GM12878 (cell line): Measurements from ENCODE around the gene CTDSP1. TPM values are rescaled to one million over a fixed set of nuclear protein-coding genes. Genes with fewer than 3 reads are reported as not detected.

ENCODE experiments used
- ATAC-seq: fragments of 200-7000 bp; cut with Tn5 transposase; 3 replicates; pipeline ENCODE4 v1.9.1; 2020; ENCODE audit warnings: mild to moderate bottlenecking, moderate library complexity
- BruUV-seq: library from RNA; stranded (reverse); fragments of 400-500 nt; replicated peaks from 2 replicates; lab custom pipeline; 2021; lab: Mats Ljungman, UMichigan
- CTCF ChIA-PET: fragments of 300-600 bp; sonication (Branson Sonifier 250); formaldehyde crosslinking; extraction: SDS; loops from one replicate; lab custom pipeline; 2021; ENCODE audit warnings: inconsistent platforms; lab: Yijun Ruan, JAX
- POLR2A ChIA-PET: fragments of 350-600 bp; formaldehyde crosslinking; extraction: SDS; loops from one replicate; lab custom pipeline; 2021; ENCODE audit warnings: inconsistent platforms; lab: Charles Lee
- RAD21 ChIA-PET: fragments of 300-600 bp; sonication (Branson Sonifier 250); formaldehyde crosslinking; loops from one replicate; lab custom pipeline; 2023; ENCODE audit warnings: antibody characterized with exemption; ENCODE audit not compliant: unreplicated experiment; lab: Charles Lee
- SMC1A ChIA-PET: fragments of 300-600 bp; sonication (Branson Sonifier 250); formaldehyde crosslinking; loops from one replicate; lab custom pipeline; 2023; ENCODE audit not compliant: unreplicated experiment, uncharacterized antibody; lab: Charles Lee
- DNase-seq: peaks from one replicate; pipeline ENCODE4 v3.0.0-alpha.2; 2011; ENCODE audit warnings: low read depth, low spot score
- FAIRE-seq: peaks from 3 replicates; lab custom pipeline; 2011; peaks lifted over from hg19 to GRCh38; lab: Jason Lieb, UNC
- H2AFZ ChIP-seq: 2 replicates; pipeline ENCODE4 v1.6.0; 2011; ENCODE audit warnings: low read depth, low read length, control low read depth; ENCODE audit not compliant: control insufficient read depth
- H3K27ac ChIP-seq: 2 replicates; pipeline ENCODE4 v1.5.1; 2011; ENCODE audit warnings: control low read depth; ENCODE audit not compliant: control insufficient read depth, insufficient read depth
- H3K27me3 ChIP-seq, 2 experiments: replicated peaks in 1 of 2; 2 replicates each; pipeline versions ENCODE4 v1.6.0 to v1.6.1; 2011; ENCODE audit warnings: low read length in 1 of 2; ENCODE audit not compliant: control insufficient read depth in 2 of 2, insufficient read depth in 2 of 2
- H3K36me3 ChIP-seq, 2 experiments: 2 replicates each; pipeline ENCODE4 v1.5.1; 2011; ENCODE audit warnings: low read length in 1 of 2; ENCODE audit not compliant: control insufficient read depth in 2 of 2, insufficient read depth in 2 of 2
- H3K4me1 ChIP-seq: 2 replicates; pipeline ENCODE4 v1.6.1; 2011; ENCODE audit warnings: mild to moderate bottlenecking, low read length, moderate library complexity, mixed read lengths; ENCODE audit not compliant: control insufficient read depth, insufficient read depth
- H3K4me2 ChIP-seq: 2 replicates; pipeline ENCODE4 v1.6.0; 2011; ENCODE audit warnings: control low read depth; ENCODE audit not compliant: control insufficient read depth, insufficient read depth
- H3K4me3 ChIP-seq: fragments of 200-600 bp; sonication (generic); 2 replicates; pipeline ENCODE4 v1.5.1; 2016
- H3K79me2 ChIP-seq: 2 replicates; pipeline ENCODE4 v1.6.0; 2011; ENCODE audit warnings: low read length; ENCODE audit not compliant: control insufficient read depth, insufficient read depth
- H3K9ac ChIP-seq: 2 replicates; pipeline ENCODE4 v1.8.0; 2011; ENCODE audit warnings: low read length, control low read depth, mixed read lengths; ENCODE audit not compliant: control insufficient read depth, insufficient read depth
- H3K9me3 ChIP-seq: replicated peaks from 3 replicates; pipeline ENCODE4 v1.5.1; 2011; ENCODE audit warnings: mild to moderate bottlenecking, low read length; ENCODE audit not compliant: control insufficient read depth, insufficient read depth
- H4K20me1 ChIP-seq: 2 replicates; pipeline ENCODE4 v1.6.0; 2011; ENCODE audit not compliant: control insufficient read depth, insufficient read depth
- ASH2L ChIP-seq: fragments of 300-600, 200-600 bp; sonication (generic); IDR thresholded peaks from 2 replicates; pipeline ENCODE4 v1.6.1; 2017; ENCODE audit warnings: low read depth, mild to moderate bottlenecking, borderline replicate concordance
- CEBPB ChIP-seq, 2 experiments: fragments of 150-350 bp in 1 of 2; IDR thresholded peaks; 2 replicates each; pipeline ENCODE4 v1.6.1; 2012 to 2014; ENCODE audit warnings: low read depth in 2 of 2, low read length in 2 of 2, borderline replicate concordance in 1 of 2, inconsistent platforms in 1 of 2
- E2F4 ChIP-seq: IDR thresholded peaks from 2 replicates; pipeline ENCODE4 v1.6.1; 2012; ENCODE audit warnings: low read depth, low read length, improper control_type of control experiment
- EZH2 ChIP-seq: IDR thresholded peaks from 2 replicates; pipeline ENCODE4 v1.6.1; 2012; ENCODE audit warnings: low read depth, mild to moderate bottlenecking, control low read depth, inconsistent platforms, low read length, borderline replicate concordance; ENCODE audit not compliant: control insufficient read depth
- HDGF ChIP-seq: fragments of 450-650 bp; IDR thresholded peaks from 2 replicates; pipeline ENCODE4 v1.6.1; 2016; ENCODE audit warnings: antibody characterized with exemption
- KAT2A ChIP-seq: conservative IDR thresholded peaks from 2 replicates; pipeline ENCODE4 v1.6.1; 2011; ENCODE audit warnings: low read depth, low read length; ENCODE audit not compliant: control insufficient read depth
- RFX5 ChIP-seq: IDR thresholded peaks from 2 replicates; pipeline ENCODE4 v1.6.1; 2011; ENCODE audit warnings: low read depth, low read length, improper control_type of control experiment
- SMAD1 ChIP-seq: fragments of 450-650 bp; IDR thresholded peaks from 2 replicates; pipeline ENCODE4 v1.6.1; 2018; ENCODE audit warnings: mild to moderate bottlenecking, low read depth; ENCODE audit not compliant: partially characterized antibody
- SREBF1 ChIP-seq: IDR thresholded peaks from 2 replicates; pipeline ENCODE4 v1.6.1; 2012; ENCODE audit warnings: mild to moderate bottlenecking, low read length
- WRNIP1 ChIP-seq: IDR thresholded peaks from 2 replicates; pipeline ENCODE4 v1.6.1; 2011; ENCODE audit warnings: low read depth, low read length, improper control_type of control experiment, borderline replicate concordance
- ZNF217 ChIP-seq: fragments of 450-650 bp; IDR thresholded peaks from 2 replicates; pipeline ENCODE4 v1.6.1; 2017; ENCODE audit warnings: antibody characterized with exemption, mild to moderate bottlenecking
- ZNF384 ChIP-seq: IDR thresholded peaks from 2 replicates; pipeline ENCODE4 v1.6.1; 2012; ENCODE audit warnings: low read depth, mild to moderate bottlenecking, low read length, improper control_type of control experiment, borderline replicate concordance
- WGBS: methylation state at CpG from one replicate; pipeline ENCODE4 v1.1.6; 2016; ENCODE audit warnings: low lambda C conversion rate; ENCODE audit not compliant: insufficient replicate concordance, insufficient coverage; ENCODE audit errors: missing lambda C conversion rate; 5-methylcytosine and 5-hydroxymethylcytosine counted together
- in situ Hi-C: fragments of 300-500 bp; cut with MboI; formaldehyde crosslinking; loops from 9 replicates; pipeline ENCODE4 v1.14.3; 2018; ENCODE audit warnings: mixed read lengths
- intact Hi-C: fragments of 100-400 bp; cut with micrococcal nuclease; formaldehyde crosslinking; loops from one replicate; pipeline ENCODE4 v1.14.2; 2022; ENCODE audit not compliant: unreplicated experiment
- polyA plus RNA-seq, 11 experiments: library from polyadenylated mRNA; depleted of rRNA in 4 of 11; unstranded in 6 of 11; stranded (reverse) in 5 of 11; fragments of >200 nt; fragmentation: Nextera tagmentation in 4 of 11; fragmentation: Illumina TruSeq in 1 of 11; extraction: Ambion mirVana in 4 of 11; extraction: Trizol in 1 of 11; gene quantifications; 1 replicate in 1 of 11; 2 replicates in 10 of 11; pipeline versions ENCODE4 v1.2.1 to v1.2.3, GENCODE V29; 2011 to 2016; ENCODE audit warnings: inconsistent platforms in 2 of 11, missing spikeins in 2 of 11, low read depth in 1 of 11
- total RNA-seq, 4 experiments: library from RNA; depleted of rRNA in 3 of 4; stranded (reverse); fragments of >200 nt in 3 of 4; fragmentation: Illumina TruSeq in 1 of 4; extraction: Trizol in 1 of 4; gene quantifications; 2 replicates each; pipeline versions ENCODE4 v1.2.1 to v1.2.3, GENCODE V29; 2013 to 2021
- TF ChIP-seq, protein P1 (sequence below): fragments of 450-650 bp; IDR thresholded peaks from 2 replicates; pipeline ENCODE4 v1.6.1; 2017; ENCODE audit warnings: borderline replicate concordance
- TF ChIP-seq, protein P2 (sequence below): fragments of 450-650 bp; IDR thresholded peaks from 2 replicates; pipeline ENCODE4 v1.6.1; 2018; ENCODE audit warnings: mild to moderate bottlenecking, low read depth, moderate library complexity; ENCODE audit not compliant: partially characterized antibody

CTDSP1 gene
- total and polyA plus RNA-seq, 10 of the 15 experiments (the other 5 are each of a cell fraction or from before 2014, with no cell fraction given), result 3.0 to 75.9 (median 34.4) TPM

- Histone ChIP-seq H3K27ac (no peak overlapping the region), H3K4me1 (no peaks in the 10 kb centered on the region), H3K79me2 (no peaks in the 10 kb centered on the region), H4K20me1 (no peaks in the 10 kb centered on the region), H2AFZ (peak overlapping the region; percentile 28), H3K4me2 (peak overlapping the region; percentile 20), H3K4me3 (no peak overlapping the region), H3K27me3 (no peaks in the 10 kb centered on the region; a peak in 2 of 4 replicates), H3K9ac (no peak overlapping the region), H3K36me3 (no peaks in the 10 kb centered on the region), H3K9me3 (no peaks in the 10 kb centered on the region)
- CTCF ChIA-PET, result no interaction called here
- WGBS, result 33% methylated on average over 36 of the region's 38 CpGs
- intact Hi-C loops, result no loop called here
- DNase-seq (no peak), FAIRE-seq (no peak), ATAC-seq (0 out of 3 replicates have a peak, but pooled peaks have one; percentile 30)
- SMC1A ChIA-PET, result no interaction called here
- RAD21 ChIA-PET, result no interaction called here
- in situ Hi-C loops, result loop anchor here (25.0 kb wide), 1 partner anchor 100 kb away; the partner anchor contains the start of gene TMBIM1
- no TSS peak for BruUV-seq
- POLR2A ChIA-PET, result no interaction called here
- TF ChIP-seq CEBPB (IDR thresholded peaks at IDR 0.05; ENCODE audit: borderline replicate concordance in 1 of 2, low read depth in 2 of 2, low read length in 2 of 2) (no peak), KAT2A (no peak), SREBF1 (no peak), E2F4 (no peak), ASH2L (no peak), SMAD1 (no peak), EZH2 (no peak), HDGF (no peak), RFX5 (no peak), WRNIP1 (no peak), ZNF217 (no peak), ZNF384 (no peak)
- TF ChIP-seq, protein P1, sequence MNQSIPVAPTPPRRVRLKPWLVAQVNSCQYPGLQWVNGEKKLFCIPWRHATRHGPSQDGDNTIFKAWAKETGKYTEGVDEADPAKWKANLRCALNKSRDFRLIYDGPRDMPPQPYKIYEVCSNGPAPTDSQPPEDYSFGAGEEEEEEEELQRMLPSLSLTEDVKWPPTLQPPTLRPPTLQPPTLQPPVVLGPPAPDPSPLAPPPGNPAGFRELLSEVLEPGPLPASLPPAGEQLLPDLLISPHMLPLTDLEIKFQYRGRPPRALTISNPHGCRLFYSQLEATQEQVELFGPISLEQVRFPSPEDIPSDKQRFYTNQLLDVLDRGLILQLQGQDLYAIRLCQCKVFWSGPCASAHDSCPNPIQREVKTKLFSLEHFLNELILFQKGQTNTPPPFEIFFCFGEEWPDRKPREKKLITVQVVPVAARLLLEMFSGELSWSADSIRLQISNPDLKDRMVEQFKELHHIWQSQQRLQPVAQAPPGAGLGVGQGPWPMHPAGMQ, result no peak
- TF ChIP-seq, protein P2, sequence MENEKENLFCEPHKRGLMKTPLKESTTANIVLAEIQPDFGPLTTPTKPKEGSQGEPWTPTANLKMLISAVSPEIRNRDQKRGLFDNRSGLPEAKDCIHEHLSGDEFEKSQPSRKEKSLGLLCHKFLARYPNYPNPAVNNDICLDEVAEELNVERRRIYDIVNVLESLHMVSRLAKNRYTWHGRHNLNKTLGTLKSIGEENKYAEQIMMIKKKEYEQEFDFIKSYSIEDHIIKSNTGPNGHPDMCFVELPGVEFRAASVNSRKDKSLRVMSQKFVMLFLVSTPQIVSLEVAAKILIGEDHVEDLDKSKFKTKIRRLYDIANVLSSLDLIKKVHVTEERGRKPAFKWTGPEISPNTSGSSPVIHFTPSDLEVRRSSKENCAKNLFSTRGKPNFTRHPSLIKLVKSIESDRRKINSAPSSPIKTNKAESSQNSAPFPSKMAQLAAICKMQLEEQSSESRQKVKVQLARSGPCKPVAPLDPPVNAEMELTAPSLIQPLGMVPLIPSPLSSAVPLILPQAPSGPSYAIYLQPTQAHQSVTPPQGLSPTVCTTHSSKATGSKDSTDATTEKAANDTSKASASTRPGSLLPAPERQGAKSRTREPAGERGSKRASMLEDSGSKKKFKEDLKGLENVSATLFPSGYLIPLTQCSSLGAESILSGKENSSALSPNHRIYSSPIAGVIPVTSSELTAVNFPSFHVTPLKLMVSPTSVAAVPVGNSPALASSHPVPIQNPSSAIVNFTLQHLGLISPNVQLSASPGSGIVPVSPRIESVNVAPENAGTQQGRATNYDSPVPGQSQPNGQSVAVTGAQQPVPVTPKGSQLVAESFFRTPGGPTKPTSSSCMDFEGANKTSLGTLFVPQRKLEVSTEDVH, result no peak
Observed at GRCh38 chr2:218387369-218388194, 12.1 kb upstream of the CTDSP1 start.
